HG02970 (cell line): ENCODE measurements around the gene SDHAF2.
A peak's percentile ranks its signal among the peaks of the same experiment; 100 is the strongest.
"Not testable (repeated sequence)": the region's sequence is repeated elsewhere in the genome, so short reads cannot be mapped to it uniquely, and the experiment has no call there.

ENCODE experiments used
- ATAC-seq: cut with Tn5 transposase; IDR thresholded peaks from one replicate; pipeline ENCODE4 v1.9.1; 2021; ENCODE audit warnings: mild to moderate bottlenecking, moderate library complexity, moderate number of reproducible peaks; ENCODE audit not compliant: unreplicated experiment, low FRiP score

The SDHAF2 gene

DNA sequence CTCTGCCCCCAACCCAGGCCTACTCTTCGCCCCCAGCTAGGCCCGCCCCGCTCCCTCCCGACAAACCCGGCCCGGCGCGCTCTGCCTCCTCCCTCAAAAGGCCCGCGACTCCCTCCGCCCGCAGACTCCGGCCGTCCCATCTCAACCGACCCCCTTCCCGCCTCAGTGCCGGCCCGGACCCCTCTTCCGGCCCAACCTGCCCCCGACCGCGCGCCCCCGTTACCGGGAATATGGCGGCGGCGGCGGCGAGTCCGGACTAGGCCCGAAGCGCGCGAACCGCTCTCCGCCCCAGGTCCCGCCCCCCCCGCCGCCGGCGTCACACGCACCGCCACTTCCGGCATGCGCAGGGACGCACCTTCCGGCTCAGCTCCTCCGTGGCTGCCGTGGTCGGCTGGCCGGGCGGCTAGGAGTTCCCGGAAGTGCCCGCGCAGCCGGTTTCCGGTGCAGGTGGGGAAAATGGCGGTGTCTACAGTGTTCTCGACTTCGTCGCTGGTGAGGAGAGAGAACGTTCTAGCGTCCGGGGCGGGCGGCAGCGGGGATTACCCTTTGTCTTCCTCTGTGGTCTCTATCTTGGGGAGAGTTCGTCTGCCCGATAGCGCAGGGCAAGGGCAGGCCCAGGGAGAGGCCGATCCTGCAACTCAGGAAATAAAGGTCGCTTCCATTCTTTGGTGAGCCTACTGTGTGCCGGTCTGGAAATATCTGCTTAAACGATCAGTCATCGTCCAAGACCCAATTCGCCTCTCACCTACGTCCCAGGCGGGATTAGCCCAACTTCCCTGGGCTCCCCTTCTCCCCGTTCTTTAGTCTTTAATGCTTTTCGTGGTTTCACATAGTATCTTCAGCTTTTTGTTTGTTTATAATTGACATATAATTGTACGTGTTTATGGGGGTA, at the start of gene SDHAF2, which contains the start of gene CPSF7:
TSS of gene SDHAF2 (plus strand) at position 434 of the 892 bp plus-strand sequence. CDS start at position 457, 23 bp downstream.
TSS of gene CPSF7 (minus strand) at position 285 of the 892 bp plus-strand sequence. CDS start 740 bp downstream, outside the sequence.
- peak; percentile 90 for ATAC-seq

- ATAC-seq, result no peak
Measured at GRCh38 chr11:61380884-61381283, 49.0 kb upstream of the SDHAF2 start.

- not testable (repeated sequence) for ATAC-seq
Measured at GRCh38 chr11:61383859-61384258, 46.1 kb upstream of the SDHAF2 start.

GRCh38 chr11:61384271-61385242, 45.4 kb upstream of the SDHAF2 start:
- no peak for ATAC-seq

DNA sequence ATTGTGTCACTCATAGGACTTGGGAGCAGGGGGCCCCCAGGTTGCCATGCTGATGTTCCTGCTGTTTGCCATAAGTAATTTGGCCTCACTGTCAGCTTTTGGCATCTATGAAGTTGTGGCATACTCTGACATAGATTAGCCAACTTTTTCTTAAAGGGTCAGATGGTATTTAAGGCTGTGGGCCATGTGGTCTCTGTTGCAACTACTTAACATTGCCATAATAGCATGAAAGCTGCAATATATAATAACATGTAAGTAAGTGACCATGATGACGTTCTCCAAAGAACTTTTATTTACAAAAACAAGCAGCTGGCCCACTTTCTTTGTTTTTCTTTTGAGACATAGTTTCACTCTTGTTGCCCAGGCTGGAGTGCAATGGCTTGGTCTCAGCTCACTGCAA, 39.8 kb upstream of the SDHAF2 start:
- ATAC-seq, result no peak

DNA sequence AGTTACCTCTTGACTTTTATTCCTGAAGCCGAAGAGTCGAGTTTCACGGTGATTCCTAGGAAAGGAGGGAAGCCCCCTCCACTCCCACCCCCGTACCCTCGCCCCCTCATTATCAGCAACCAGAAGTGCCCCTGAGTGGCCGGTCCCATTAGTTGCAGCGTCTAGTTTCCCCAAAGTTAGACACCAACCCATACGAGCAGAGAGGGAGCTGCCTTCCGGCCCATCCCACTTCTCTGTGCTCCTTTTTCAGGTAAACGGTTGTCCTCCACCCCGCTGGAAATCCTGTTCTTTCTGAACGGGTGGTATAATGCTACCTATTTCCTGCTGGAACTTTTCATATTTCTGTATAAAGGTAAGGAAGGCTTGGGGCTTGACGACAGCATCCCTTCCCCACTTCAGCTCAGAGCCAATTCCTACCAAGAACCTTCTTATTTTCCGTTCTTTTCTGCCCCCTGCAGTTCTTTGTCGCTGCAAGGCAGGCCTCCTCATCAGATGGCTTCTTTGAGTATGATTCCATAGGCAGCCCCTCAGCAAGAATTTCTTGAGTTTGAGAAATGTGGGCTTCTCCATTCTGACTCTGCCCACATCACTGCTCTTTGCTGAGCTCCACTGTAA, 36.8 kb upstream of the SDHAF2 start:
- ATAC-seq, result no peak

DNA sequence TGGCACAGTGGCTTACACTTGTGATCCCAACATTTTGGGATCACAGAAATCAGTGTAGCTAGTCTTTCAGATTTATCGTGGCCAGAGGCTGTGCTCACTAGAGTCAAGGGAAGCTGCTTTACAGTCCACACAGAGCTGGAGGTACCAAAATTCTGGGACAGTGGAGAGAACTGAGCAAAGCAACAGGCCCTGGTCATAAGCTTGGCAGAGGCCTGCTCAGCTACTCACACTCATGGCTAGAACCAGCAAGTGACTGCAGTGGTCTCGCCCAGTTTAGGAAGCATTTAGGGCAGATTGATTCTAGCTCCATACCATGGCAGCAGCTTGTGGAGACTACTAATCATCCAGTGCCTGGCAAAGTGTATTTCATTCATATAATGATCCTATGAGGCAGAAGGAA, 28.8 kb upstream of the SDHAF2 start:
- ATAC-seq, result no peak

DNA sequence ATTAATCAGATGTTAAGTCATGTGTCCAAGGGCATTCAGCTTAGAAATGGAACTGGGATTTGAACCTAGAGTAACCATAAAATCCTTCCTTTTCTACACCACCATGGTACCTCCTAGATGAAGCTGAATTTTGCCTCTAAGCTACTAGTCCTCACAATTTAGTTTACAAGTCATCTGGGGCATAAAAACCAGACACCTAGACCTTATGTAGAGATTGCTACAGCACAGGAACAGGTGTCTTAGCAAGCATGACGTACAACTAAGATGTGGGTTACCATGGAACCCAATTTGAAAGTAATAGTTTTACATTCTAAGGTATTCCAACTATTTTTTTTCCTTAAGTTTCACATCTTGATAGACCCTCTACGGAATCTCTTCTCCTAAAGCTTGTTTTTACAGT, 28.4 kb upstream of the SDHAF2 start:
- ATAC-seq, result no peak

GRCh38 chr11:61403658-61404057, 26.3 kb upstream of the SDHAF2 start:
- ATAC-seq, result no peak

DNA sequence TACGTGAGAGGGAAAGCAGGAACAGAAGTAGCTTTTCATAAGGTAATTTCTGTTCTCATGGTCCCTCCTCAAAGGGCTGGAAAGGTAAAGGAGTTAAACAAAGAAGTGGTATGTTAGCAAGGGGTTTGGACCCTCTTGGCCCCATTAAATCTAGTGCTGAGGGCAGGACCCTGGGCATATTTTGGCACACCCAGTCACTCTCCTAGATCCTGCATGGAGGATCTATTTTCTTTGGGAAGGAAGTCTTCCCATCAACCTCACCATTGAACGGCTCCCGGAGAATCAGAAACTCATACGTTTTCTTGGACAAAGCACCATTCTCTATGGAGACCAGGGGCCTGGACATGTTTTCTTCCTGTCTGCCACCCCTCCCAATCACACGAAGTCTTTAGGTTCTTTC, 25.8 kb upstream of the SDHAF2 start:
- no peak for ATAC-seq

DNA sequence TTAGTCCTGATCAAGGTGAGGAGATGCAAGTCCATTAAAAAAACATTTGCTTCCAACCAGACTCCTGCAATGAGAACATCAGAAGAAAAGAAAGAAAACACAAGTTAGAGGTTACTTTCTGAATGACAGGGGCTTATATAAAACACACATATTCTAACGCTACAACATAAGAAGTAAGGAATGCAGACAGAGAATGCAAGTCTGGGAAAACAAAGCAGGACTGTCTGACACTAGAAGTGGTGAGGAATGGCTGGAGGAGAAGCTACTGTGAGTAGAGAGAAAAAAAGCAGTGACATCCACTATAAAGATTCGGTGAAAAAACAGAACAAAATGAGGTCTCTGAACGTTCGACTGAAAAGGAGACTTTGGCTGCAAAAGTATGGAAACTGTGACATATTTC, 25.3 kb upstream of the SDHAF2 start:
- ATAC-seq, result no peak

- no peak for ATAC-seq
Measured at GRCh38 chr11:61406067-61406466, 23.9 kb upstream of the SDHAF2 start.

GRCh38 chr11:61406991-61407728, 22.8 kb upstream of the SDHAF2 start:
- ATAC-seq, result no peak

- ATAC-seq, result no peak
Measured at GRCh38 chr11:61411589-61411988, 18.3 kb upstream of the SDHAF2 start.

- no peak for ATAC-seq
Measured at GRCh38 chr11:61413496-61413895, 16.4 kb upstream of the SDHAF2 start.

- no peak for ATAC-seq
Measured at GRCh38 chr11:61414547-61414946, 15.4 kb upstream of the SDHAF2 start.

GRCh38 chr11:61415381-61415780, 14.5 kb upstream of the SDHAF2 start:
- no peak for ATAC-seq

GRCh38 chr11:61416941-61417340, 13.0 kb upstream of the SDHAF2 start:
- ATAC-seq, result no peak

DNA sequence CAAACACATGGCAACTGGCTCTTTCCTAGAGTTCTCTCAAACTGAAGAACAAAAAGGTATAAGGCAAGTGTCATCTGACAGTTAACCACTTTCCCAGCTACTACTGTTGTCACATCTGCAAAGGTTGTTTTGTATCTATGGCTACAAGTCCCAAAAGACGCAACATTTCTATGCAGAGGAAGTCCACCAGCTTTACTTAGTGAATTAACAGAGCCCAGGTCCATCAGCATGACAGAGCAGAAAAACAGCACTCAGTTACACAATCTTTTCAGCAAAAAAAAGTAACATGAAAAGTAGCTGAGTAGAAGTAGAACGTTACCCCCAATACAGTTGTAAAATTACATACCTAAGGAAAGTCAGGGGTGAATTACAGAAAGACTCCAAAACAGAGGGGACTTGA, 12.3 kb upstream of the SDHAF2 start:
- no peak for ATAC-seq

DNA sequence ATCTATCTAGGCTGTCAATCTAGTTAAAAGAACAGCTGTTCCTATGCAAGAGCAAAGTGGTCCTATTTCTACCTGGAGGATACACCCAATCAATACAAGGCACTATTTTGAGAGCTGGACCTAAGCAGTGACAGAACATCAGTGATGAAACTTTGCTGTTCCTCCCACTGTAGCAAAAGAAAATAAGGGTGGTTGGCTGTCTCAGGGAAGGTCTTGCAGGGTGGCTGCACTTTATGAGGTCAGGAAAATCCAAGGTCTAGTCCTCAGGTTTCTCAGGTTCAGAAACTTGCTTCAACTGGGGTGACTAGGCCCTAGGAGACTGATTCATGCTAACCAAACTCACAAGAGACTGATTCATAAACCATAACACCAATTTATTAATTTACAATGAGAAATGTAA, 11.8 kb upstream of the SDHAF2 start:
- no peak for ATAC-seq
